GM21423 (cell line): Measurements from ENCODE around the gene RASA2.

Source experiments
- ATAC-seq: cut with Tn5 transposase; IDR thresholded peaks from one replicate; pipeline ENCODE4 v1.9.1; 2021; ENCODE audit warnings: mild to moderate bottlenecking, moderate library complexity; ENCODE audit not compliant: unreplicated experiment

Gene RASA2

DNA sequence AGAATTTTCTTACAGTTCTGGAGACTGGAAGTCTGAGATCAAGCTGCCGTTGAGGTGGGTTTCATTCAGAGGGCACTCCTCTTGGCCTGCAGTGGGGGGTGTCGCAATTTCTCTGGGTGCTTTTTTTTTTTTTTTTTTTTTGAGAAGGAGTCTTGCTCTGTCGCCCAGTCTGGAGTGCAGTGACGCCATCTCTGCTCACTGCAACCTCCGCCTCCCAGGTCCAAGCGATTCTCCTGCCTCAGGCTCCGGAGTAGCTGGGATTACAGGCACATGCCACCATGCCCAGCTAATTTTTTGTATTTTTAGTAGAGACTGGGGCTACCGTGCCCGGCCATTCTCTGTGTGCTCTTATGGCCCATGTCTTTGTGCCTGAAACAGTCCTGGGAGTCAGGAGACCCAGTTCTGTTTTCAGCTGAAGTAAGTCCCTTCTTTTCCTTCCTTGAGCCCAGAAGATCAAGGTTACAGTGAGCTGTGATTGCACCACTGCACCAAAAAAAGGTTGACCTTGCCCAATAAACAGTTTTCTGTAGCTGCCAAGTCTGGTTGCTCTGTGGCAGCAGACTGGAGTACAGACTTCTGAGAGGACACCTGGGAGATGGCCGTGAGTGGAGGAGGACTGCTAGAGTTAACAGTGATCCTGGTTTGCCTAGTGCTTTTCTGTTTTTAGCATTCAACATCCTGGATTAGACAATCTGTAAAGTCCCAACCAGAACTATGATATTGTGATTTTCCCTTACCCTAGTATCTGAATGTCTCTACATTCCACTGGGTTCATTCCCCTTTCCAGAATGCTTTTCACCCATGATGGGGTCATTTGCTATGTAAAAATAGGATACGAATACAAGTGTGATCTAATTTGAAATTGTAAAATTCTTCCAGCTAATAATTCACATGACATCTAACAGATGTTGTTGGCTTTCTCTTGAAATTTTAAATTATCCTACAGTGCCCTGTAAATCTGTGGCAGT is 174.7 kb downstream of the RASA2 start:
- ATAC-seq: no peak

- no peak for ATAC-seq
Observed at GRCh38 chr3:141663993-141664392, 177.2 kb downstream of the RASA2 start.
